Spleen (tissue), 7 donors: ENCODE results near the gene NATD1.

Experiments
- CTCF ChIP-seq, 11 experiments: fragments of 200-600 bp in 7 of 11; fragments of 450-650 bp in 4 of 11; sonication (generic) in 4 of 11; IDR thresholded peaks in 8 of 11; conservative IDR thresholded peaks in 3 of 11; 1 replicate in 7 of 11; 2 replicates in 4 of 11; pipeline versions ENCODE4 v1.4.0 to v1.8.0; 2016 to 2021; ENCODE audit warnings: antibody characterized with exemption in 11 of 11, inconsistent platforms in 4 of 11, mild to moderate bottlenecking in 1 of 11
- POLR2AphosphoS5 ChIP-seq, 3 donors: sonication (generic); formaldehyde crosslinking; IDR thresholded peaks; one replicate each; pipeline ENCODE4 v1.5.1; 2017; ENCODE audit warnings: antibody characterized with exemption in 3 of 3
- donor health status: DM: no; HTN: no; CAD: no; lungs with moderate emphysema.
- donor health status: DM: no; HTN: no; CAD: no.
- donor health status: DM: no; HTN: no; CAD: no.

- TF ChIP-seq POLR2AphosphoS5 (IDR thresholded peaks at IDR 0.05) (no peak), CTCF (IDR thresholded peaks at IDR 0.05 in 8 of 11, conservative IDR thresholded peaks at IDR 0.05 in 3 of 11) (no peak)
Observed at GRCh38 chr17:21275047-21275578, 21.9 kb upstream of the NATD1 start.
